Ovary (tissue), 9 donors: ENCODE data around the gene PAX8. TPM values are rescaled to one million over a fixed set of nuclear protein-coding genes. Genes with fewer than 3 reads are reported as not detected.

Experiments used
- DNase-seq, 5 donors: peaks; one replicate each; pipeline ENCODE4 v3.0.0-alpha.2; 2019 to 2020
- H3K27ac ChIP-seq, 2 donors: fragments of 200-600 bp; one replicate each; pipeline versions ENCODE4 v1.5.1 to v1.8.0; 2019 to 2022
- H3K27me3 ChIP-seq: fragments of 200-600 bp; one replicate; pipeline ENCODE4 v1.8.0; 2022
- H3K36me3 ChIP-seq: fragments of 200-600 bp; sonication (generic); one replicate; pipeline ENCODE4 v1.5.1; 2019
- H3K4me1 ChIP-seq: one replicate; pipeline ENCODE4 v1.8.1; 2013; ENCODE audit warnings: mild to moderate bottlenecking, moderate library complexity; ENCODE audit not compliant: insufficient read depth
- H3K4me3 ChIP-seq: fragments of 200-600 bp; sonication (generic); one replicate; pipeline ENCODE4 v1.5.1; 2017
- H3K9me3 ChIP-seq, 2 donors: fragments of 200-600 bp in 1 of 2; sonication (generic) in 1 of 2; one replicate each; pipeline versions ENCODE4 v1.5.1 to v1.8.1; 2013 to 2019; ENCODE audit warnings: mild to moderate bottlenecking in 1 of 2, moderate library complexity in 1 of 2
- CTCF ChIP-seq, 3 donors: fragments of 450-650 bp in 2 of 3; fragments of 200-600 bp in 1 of 3; IDR thresholded peaks; one replicate each; pipeline versions ENCODE4 v1.5.1 to v1.8.0; 2016 to 2022; ENCODE audit warnings: antibody characterized with exemption in 3 of 3, mild to moderate bottlenecking in 1 of 3
- EP300 ChIP-seq: sonication (generic); formaldehyde crosslinking; IDR thresholded peaks from one replicate; pipeline ENCODE4 v1.6.1; 2017; ENCODE audit warnings: antibody characterized with exemption
- POLR2A ChIP-seq: fragments of 450-650 bp; IDR thresholded peaks from one replicate; pipeline ENCODE4 v1.6.1; 2017; ENCODE audit warnings: antibody characterized with exemption, mild to moderate bottlenecking, moderate library complexity
- WGBS, 3 donors: extraction: QIAGEN DNeasy Blood & Tissue Kit in 1 of 3; methylation state at CpG; one replicate each; pipeline versions ENCODE4 v1.1.5 to v1.1.7; 2013 to 2017; 5-methylcytosine and 5-hydroxymethylcytosine counted together
- intact Hi-C, 4 donors: fragments of 100-400 bp; cut with DNase I; formaldehyde crosslinking; loops; one replicate each; pipeline versions ENCODE4 v1.11.0 to v1.15.1; 2022 to 2023
- polyA plus RNA-seq, 2 donors: library from polyadenylated mRNA; stranded (reverse); fragments of 200-250 nt in 1 of 2; fragments of 350-450 nt in 1 of 2; fragmentation: Illumina TruSeq in 1 of 2; extraction: RNeasy Lipid Tissue Mini Kit (QIAGEN cat#74804) in 1 of 2; gene quantifications; one replicate each; pipeline ENCODE4 v1.2.3, GENCODE V29; 2013 to 2014
- total RNA-seq, 7 donors: library from RNA; depleted of rRNA in 2 of 7; stranded (reverse); fragments of >200 nt in 2 of 7; fragmentation: NEBNext Ultra II Directional in 3 of 7; extraction: Animal tissue kit (Norgen Biotek cat#: 25700) in 3 of 7; gene quantifications; one replicate each; pipeline versions ENCODE4 v1.1.0 to v1.2.4, GENCODE V29; 2016 to 2023
- donor health status: DM: no; HTN: no; CAD: no; lungs with moderate emphysema.
- donor health status: DM: no; HTN: no; CAD: no.
- donor health status: Bipolar disorder and iron deficiency.
- donor health status: DM: yes; HTN: yes; CAD: no.
- donor health status: DM: no; HTN: no; CAD: no.
- donor health status: DM: yes; HTN: yes; CAD: no.

PAX8 gene
- total and polyA plus RNA-seq, 9 donors: 0.15 to 90.1 (median 9.6) TPM

DNA sequence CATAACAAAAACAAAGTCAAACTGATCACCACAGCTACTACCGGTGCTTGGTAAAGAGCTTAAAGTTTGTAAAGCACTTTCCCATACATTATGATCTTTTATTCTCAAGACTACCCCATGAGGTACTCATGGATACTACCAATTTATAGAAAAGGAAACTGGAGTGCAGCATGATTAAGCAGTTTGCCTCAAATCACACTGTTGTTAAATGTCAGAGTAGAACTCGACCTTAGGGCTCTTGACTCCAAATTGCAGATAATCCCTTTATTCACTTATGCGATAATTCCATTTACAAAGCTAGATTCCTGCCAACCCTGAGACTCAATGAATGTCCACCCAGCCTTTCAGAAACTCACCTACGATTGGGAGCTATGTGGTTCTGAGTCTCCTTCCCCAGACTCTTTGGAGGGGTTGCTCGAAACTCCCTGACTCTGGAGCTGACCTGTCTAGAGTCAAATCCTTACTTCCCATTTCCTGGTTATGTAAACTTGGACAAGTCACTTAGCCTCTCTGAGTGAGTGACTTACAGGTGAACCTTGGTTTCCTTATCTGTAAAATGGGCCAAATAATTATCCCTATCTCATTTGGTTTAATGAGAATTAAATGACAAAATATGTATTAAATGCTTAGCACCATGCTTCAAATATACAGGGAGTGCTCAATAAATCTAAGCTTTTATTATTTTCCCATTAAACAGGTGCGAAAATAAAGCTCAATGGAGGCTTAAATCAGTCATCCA, 57.6 kb downstream of the PAX8 start:
- H3K4me1 ChIP-seq: peaks cover 3% of the 10 kb centered on the region
- no peak overlapping the region for H3K27ac ChIP-seq
- H3K36me3 ChIP-seq: no peaks in the 10 kb centered on the region
- no peak for DNase-seq
- WGBS, 3 donors: 76 to 90% (median 85%) methylated on average over 6 of the region's 6 CpGs
- no peaks in the 10 kb centered on the region for H3K27me3 ChIP-seq
- H3K4me3 ChIP-seq: no peak overlapping the region
- TF ChIP-seq POLR2A (no peak), CTCF (IDR thresholded peaks at IDR 0.05) (no peak), EP300 (no peak)
- H3K9me3 ChIP-seq: no peaks in the 10 kb centered on the region
- intact Hi-C loops: no loop called here

DNA sequence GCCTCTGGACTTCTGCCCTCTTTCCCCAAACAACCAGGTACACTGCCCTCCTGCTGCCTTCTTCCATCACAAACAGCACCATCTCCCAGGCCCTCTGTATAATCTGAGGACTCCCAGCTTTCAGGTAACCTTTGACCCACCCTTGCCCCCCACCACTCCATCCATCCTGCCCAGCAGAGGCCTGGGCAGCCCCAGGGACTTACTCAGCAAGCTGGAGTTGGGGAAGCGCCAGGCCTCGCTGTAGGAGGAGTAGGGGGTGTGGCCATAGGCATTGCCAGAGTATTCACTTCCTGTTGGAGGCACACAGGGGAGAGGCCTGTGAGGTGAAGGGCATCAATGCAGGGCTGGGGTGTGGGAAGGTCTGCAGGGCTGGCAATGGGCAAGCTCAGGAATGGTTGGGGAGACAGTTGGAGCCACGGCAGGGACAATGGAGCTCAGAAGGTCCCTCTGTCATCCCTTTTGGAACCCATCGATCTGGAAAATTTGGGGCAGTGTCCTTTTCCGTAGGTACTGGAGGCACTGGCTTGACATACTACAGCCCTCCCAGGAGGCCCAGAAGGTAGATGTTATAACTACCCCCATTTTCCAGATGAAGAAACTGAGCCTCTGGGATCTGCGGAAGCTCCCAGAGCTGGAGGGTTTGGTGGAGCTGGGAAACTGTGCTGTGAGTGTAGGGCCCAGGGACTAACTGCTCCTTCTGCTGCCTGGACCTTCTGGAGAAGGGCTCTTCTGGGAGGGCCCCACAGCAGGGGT, 58.7 kb downstream of the PAX8 start:
- TF ChIP-seq CTCF (IDR thresholded peaks at IDR 0.05): no peak
- TF ChIP-seq POLR2A: no peak
- no peak for TF ChIP-seq EP300
- Histone ChIP-seq H3K4me1 (peaks cover 3% of the 10 kb centered on the region), H3K36me3 (no peaks in the 10 kb centered on the region), H3K9me3 (no peaks in the 10 kb centered on the region), H3K4me3 (no peak overlapping the region), H3K27me3 (no peaks in the 10 kb centered on the region), H3K27ac (no peak overlapping the region)
- DNase-seq: no peak
- intact Hi-C loops: loop anchor here in 1 of 4 donors (10.0 kb wide), 1 partner anchor 145 kb away; no protein-coding TSS in a partner anchor
- WGBS, 3 donors: 68 to 88% (median 80%) methylated on average over 6 of the region's 6 CpGs

- no peaks in the 10 kb centered on the region for H3K27me3 ChIP-seq
- H3K36me3 ChIP-seq: no peaks in the 10 kb centered on the region
- TF ChIP-seq CTCF (IDR thresholded peaks at IDR 0.05) (no peak), EP300 (no peak), POLR2A (no peak)
- no peak for DNase-seq
- intact Hi-C loops: loop anchor here in 1 of 4 donors (10.0 kb wide), 1 partner anchor 145 kb away; no protein-coding TSS in a partner anchor
- no peak overlapping the region for H3K27ac ChIP-seq
- peaks cover 3% of the 10 kb centered on the region for H3K4me1 ChIP-seq
- 79 to 92% (median 82%) methylated on average over 5 of the region's 5 CpGs for WGBS, 3 donors
- H3K9me3 ChIP-seq: no peaks in the 10 kb centered on the region
- H3K4me3 ChIP-seq: no peak overlapping the region
Observed at GRCh38 chr2:113219525-113219888, 59.2 kb downstream of the PAX8 start.

- 93 to 94% (median 93%) methylated on average over 2 of the region's 2 CpGs for WGBS, 3 donors
- H3K36me3 ChIP-seq: no peaks in the 10 kb centered on the region
- TF ChIP-seq POLR2A (no peak), EP300 (no peak), CTCF (IDR thresholded peaks at IDR 0.05) (no peak)
- DNase-seq: no peak
- H3K27ac ChIP-seq: no peak overlapping the region
- no peaks in the 10 kb centered on the region for H3K9me3 ChIP-seq
- intact Hi-C loops: loop anchor here in 1 of 4 donors (10.0 kb wide), 1 partner anchor 146 kb away; no protein-coding TSS in a partner anchor
- no peak overlapping the region for H3K4me3 ChIP-seq
- H3K27me3 ChIP-seq: no peaks in the 10 kb centered on the region
- peaks cover 3% of the 10 kb centered on the region for H3K4me1 ChIP-seq
Observed at GRCh38 chr2:113219092-113219441, 59.7 kb downstream of the PAX8 start.
